Activated T-cell treated with anti-CD3 and anti-CD28 coated beads, Interleukin-2, amount 50 U/mL, for 1 hour (primary cell): ENCODE results near the gene FRRS1L.

Experiments
- DNase-seq: peaks from one replicate; pipeline ENCODE4 v3.0.0-alpha.2; 2020

FRRS1L gene

GRCh38 chr9:109166771-109167601, at the start of gene FRRS1L:
TSS of gene FRRS1L (minus strand) at chr9:109167249. CDS start at chr9:109167138, 111 bp downstream.
- DNase-seq, result no peak

GRCh38 chr9:109214414-109214813, 47.4 kb upstream of the FRRS1L start:
- no peak for DNase-seq

- DNase-seq, result no peak
These were observed 46.5 kb upstream of the FRRS1L start for GRCh38 chr9:109213285-109214121.

- DNase-seq, result no peak
These were observed 45.7 kb upstream of the FRRS1L start for GRCh38 chr9:109212768-109213167.

- DNase-seq, result no peak
These were observed 39.6 kb upstream of the FRRS1L start for GRCh38 chr9:109206670-109207069.

- no peak for DNase-seq
These were observed 38.5 kb upstream of the FRRS1L start for GRCh38 chr9:109205526-109205925.

- DNase-seq, result no peak
These were observed 36.8 kb upstream of the FRRS1L start for GRCh38 chr9:109203761-109204360.

GRCh38 chr9:109199676-109200075, 32.6 kb upstream of the FRRS1L start:
- no peak for DNase-seq

GRCh38 chr9:109198736-109199382, 31.8 kb upstream of the FRRS1L start:
- DNase-seq, result no peak

GRCh38 chr9:109193974-109194556, 27.0 kb upstream of the FRRS1L start:
- no peak for DNase-seq

GRCh38 chr9:109192732-109193361, 25.8 kb upstream of the FRRS1L start:
- no peak for DNase-seq

- no peak for DNase-seq
These were observed 24.7 kb upstream of the FRRS1L start for GRCh38 chr9:109191746-109192145.

- DNase-seq, result no peak
These were observed 23.1 kb upstream of the FRRS1L start for GRCh38 chr9:109190151-109190550.

- no peak for DNase-seq
These were observed 19.9 kb upstream of the FRRS1L start for GRCh38 chr9:109186857-109187520.

- DNase-seq, result no peak
These were observed 16.1 kb upstream of the FRRS1L start for GRCh38 chr9:109182940-109183798.

GRCh38 chr9:109182550-109182939, 15.5 kb upstream of the FRRS1L start:
- DNase-seq, result no peak

- no peak for DNase-seq
These were observed 14.2 kb upstream of the FRRS1L start for GRCh38 chr9:109181284-109181683.

GRCh38 chr9:109179801-109180523, 12.9 kb upstream of the FRRS1L start:
- no peak for DNase-seq

- no peak for DNase-seq
These were observed 9.9 kb upstream of the FRRS1L start for GRCh38 chr9:109176963-109177362.

GRCh38 chr9:109176386-109176785, 9.3 kb upstream of the FRRS1L start:
- no peak for DNase-seq
